Liver (tissue), 9 donors: Measurements from ENCODE around the gene SPANXN5. TPM values are rescaled to one million over a fixed set of nuclear protein-coding genes. Genes with fewer than 3 reads are reported as not detected.

ENCODE experiments used
- DNase-seq: peaks from one replicate; pipeline ENCODE4 v3.0.0-alpha.2; 2017; ENCODE audit warnings: low spot score
- H3K27ac ChIP-seq, 2 donors: one replicate each; pipeline ENCODE4 v1.7.0; 2013; ENCODE audit warnings: inconsistent platforms in 2 of 2, low read length in 2 of 2, control low read depth in 1 of 2, low read depth in 1 of 2, mild to moderate bottlenecking in 1 of 2
- H3K27me3 ChIP-seq, 4 donors: one replicate each; pipeline versions ENCODE4 v1.6.1 to v1.7.0; 2013; ENCODE audit warnings: low read length in 3 of 4, inconsistent platforms in 1 of 4, mild to moderate bottlenecking in 1 of 4, moderate library complexity in 1 of 4; ENCODE audit not compliant: control insufficient read depth in 4 of 4, insufficient read depth in 4 of 4
- H3K36me3 ChIP-seq, 4 donors: one replicate each; pipeline versions ENCODE4 v1.6.1 to v1.7.0; 2013; ENCODE audit warnings: low read length in 3 of 4, mild to moderate bottlenecking in 3 of 4, low read depth in 1 of 4, moderate library complexity in 1 of 4; ENCODE audit not compliant: control insufficient read depth in 4 of 4, insufficient read depth in 3 of 4
- H3K4me1 ChIP-seq, 4 donors: one replicate each; pipeline versions ENCODE4 v1.6.1 to v1.7.0; 2013; ENCODE audit warnings: low read length in 3 of 4, mild to moderate bottlenecking in 3 of 4, moderate library complexity in 1 of 4; ENCODE audit not compliant: control insufficient read depth in 4 of 4, insufficient read depth in 4 of 4
- H3K4me3 ChIP-seq, 3 donors: one replicate each; pipeline versions ENCODE4 v1.6.1 to v1.7.0; 2013; ENCODE audit warnings: low read length in 3 of 3, control low read depth in 1 of 3, low read depth in 1 of 3, mild to moderate bottlenecking in 1 of 3
- H3K9ac ChIP-seq, 2 donors: one replicate each; pipeline ENCODE4 v1.7.0; 2013; ENCODE audit warnings: low read length in 2 of 2, mild to moderate bottlenecking in 2 of 2, moderate library complexity in 2 of 2, control low read depth in 1 of 2, low read depth in 1 of 2
- H3K9me3 ChIP-seq, 4 donors: one replicate each; pipeline versions ENCODE4 v1.6.1 to v1.7.0; 2013; ENCODE audit warnings: low read length in 3 of 4; ENCODE audit not compliant: control insufficient read depth in 4 of 4
- FOXA1 ChIP-seq: IDR thresholded peaks from 2 replicates; pipeline ENCODE4 v1.6.1; 2016; ENCODE audit warnings: antibody characterized with exemption
- FOXA2 ChIP-seq: IDR thresholded peaks from 2 replicates; pipeline ENCODE4 v1.6.1; 2016; ENCODE audit warnings: antibody characterized with exemption
- GABPA ChIP-seq, 2 donors: IDR thresholded peaks in 1 of 2; conservative IDR thresholded peaks in 1 of 2; 2 replicates each; pipeline ENCODE4 v1.6.1; 2016; ENCODE audit warnings: antibody characterized with exemption in 2 of 2, mild to moderate bottlenecking in 1 of 2, moderate library complexity in 1 of 2
- HNF4A ChIP-seq, 2 donors: conservative IDR thresholded peaks; 2 replicates each; pipeline ENCODE4 v1.6.1; 2016; ENCODE audit warnings: antibody characterized with exemption in 2 of 2, mild to moderate bottlenecking in 2 of 2
- HNF4G ChIP-seq: IDR thresholded peaks from 2 replicates; pipeline ENCODE4 v1.6.1; 2016; ENCODE audit warnings: antibody characterized with exemption
- JUND ChIP-seq, 2 donors: IDR thresholded peaks; 2 replicates each; pipeline ENCODE4 v1.6.1; 2016; ENCODE audit warnings: antibody characterized with exemption in 2 of 2
- NR2F2 ChIP-seq: IDR thresholded peaks from 2 replicates; pipeline ENCODE4 v1.6.1; 2016; ENCODE audit warnings: antibody characterized with exemption
- RAD21 ChIP-seq, 2 donors: IDR thresholded peaks; 2 replicates each; pipeline ENCODE4 v1.6.1; 2016; ENCODE audit warnings: antibody characterized with exemption in 2 of 2, mild to moderate bottlenecking in 2 of 2
- RXRA ChIP-seq, 2 donors: IDR thresholded peaks; 2 replicates each; pipeline ENCODE4 v1.6.1; 2017 to 2018; ENCODE audit warnings: antibody characterized with exemption in 2 of 2, mild to moderate bottlenecking in 1 of 2
- SP1 ChIP-seq: IDR thresholded peaks from 2 replicates; pipeline ENCODE4 v1.6.1; 2018; ENCODE audit warnings: antibody characterized with exemption, mild to moderate bottlenecking
- YY1 ChIP-seq: IDR thresholded peaks from 2 replicates; pipeline ENCODE4 v1.6.1; 2016; ENCODE audit warnings: antibody characterized with exemption, mild to moderate bottlenecking
- WGBS: extraction: QIAGEN DNeasy Blood & Tissue Kit; methylation state at CpG from one replicate; pipeline ENCODE4 v1.1.7; 2013; 5-methylcytosine and 5-hydroxymethylcytosine counted together
- polyA plus RNA-seq, 2 donors: library from polyadenylated mRNA; stranded (reverse) in 1 of 2; unstranded in 1 of 2; fragments of 200-250 nt in 1 of 2; fragments of >200 nt in 1 of 2; fragmentation: Nextera tagmentation in 1 of 2; extraction: Ambion mirVana in 1 of 2; gene quantifications; one replicate each; pipeline versions ENCODE4 v1.2.1 to v1.2.3, GENCODE V29; 2013 to 2015
- total RNA-seq, 2 donors: library from RNA; depleted of rRNA; stranded (reverse); fragments of >200 nt; gene quantifications; one replicate each; pipeline ENCODE4 v1.2.3, GENCODE V29; 2014
- TF ChIP-seq, protein P1 (sequence below): IDR thresholded peaks from 2 replicates; pipeline ENCODE4 v1.6.1; 2016; ENCODE audit warnings: antibody characterized with exemption
- TF ChIP-seq, protein P2 (sequence below): IDR thresholded peaks from 2 replicates; pipeline ENCODE4 v1.6.1; 2016; ENCODE audit warnings: antibody characterized with exemption, mild to moderate bottlenecking
- TF ChIP-seq, protein P3 (sequence below): fragments of 150-350 bp; IDR thresholded peaks from 2 replicates; pipeline ENCODE4 v1.5.1; 2017; ENCODE audit warnings: improper control_type of control experiment, low read depth, low read length; ENCODE audit not compliant: missing input control
- TF ChIP-seq, protein P4 (sequence below): IDR thresholded peaks from 2 replicates; pipeline ENCODE4 v1.6.1; 2016; ENCODE audit warnings: antibody characterized with exemption
- donor health status: healthy.
- donor health status: healthy.
- donor health status: healthy.
- donor health status: healthy.
- donor health status: healthy.

SPANXN5 gene
- total and polyA plus RNA-seq, 4 donors = not detected

DNA sequence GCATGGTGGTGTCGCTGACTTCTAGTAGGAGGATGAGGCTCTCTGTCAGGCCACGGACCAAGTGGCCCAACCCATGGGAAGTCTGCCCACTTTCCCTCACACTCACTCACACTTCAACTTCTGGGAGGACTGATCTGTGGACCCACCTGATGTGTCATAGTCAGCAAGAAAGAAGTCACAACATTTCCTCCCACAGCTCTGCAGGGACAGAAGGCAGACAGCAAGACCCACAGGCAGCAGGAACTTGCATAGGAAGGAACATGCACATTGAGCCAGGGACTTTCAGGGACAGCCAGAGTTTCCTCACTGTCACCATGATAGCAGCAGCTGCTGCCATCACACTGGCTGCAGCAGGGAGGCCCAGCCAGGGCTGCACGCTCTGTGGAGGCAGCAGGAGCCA lies 33.3 kb upstream of the SPANXN5 start (continued):
- TF ChIP-seq FOXA2 (no peak), RAD21 (IDR thresholded peaks at IDR 0.05) (no peak), FOXA1 (no peak), HNF4G (no peak), GABPA (IDR thresholded peaks at IDR 0.05 in 1 of 2, conservative IDR thresholded peaks at IDR 0.05 in 1 of 2) (no peak), NR2F2 (no peak)
- TF ChIP-seq, protein P1, sequence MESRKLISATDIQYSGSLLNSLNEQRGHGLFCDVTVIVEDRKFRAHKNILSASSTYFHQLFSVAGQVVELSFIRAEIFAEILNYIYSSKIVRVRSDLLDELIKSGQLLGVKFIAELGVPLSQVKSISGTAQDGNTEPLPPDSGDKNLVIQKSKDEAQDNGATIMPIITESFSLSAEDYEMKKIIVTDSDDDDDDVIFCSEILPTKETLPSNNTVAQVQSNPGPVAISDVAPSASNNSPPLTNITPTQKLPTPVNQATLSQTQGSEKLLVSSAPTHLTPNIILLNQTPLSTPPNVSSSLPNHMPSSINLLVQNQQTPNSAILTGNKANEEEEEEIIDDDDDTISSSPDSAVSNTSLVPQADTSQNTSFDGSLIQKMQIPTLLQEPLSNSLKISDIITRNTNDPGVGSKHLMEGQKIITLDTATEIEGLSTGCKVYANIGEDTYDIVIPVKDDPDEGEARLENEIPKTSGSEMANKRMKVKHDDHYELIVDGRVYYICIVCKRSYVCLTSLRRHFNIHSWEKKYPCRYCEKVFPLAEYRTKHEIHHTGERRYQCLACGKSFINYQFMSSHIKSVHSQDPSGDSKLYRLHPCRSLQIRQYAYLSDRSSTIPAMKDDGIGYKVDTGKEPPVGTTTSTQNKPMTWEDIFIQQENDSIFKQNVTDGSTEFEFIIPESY = no peak

DNA sequence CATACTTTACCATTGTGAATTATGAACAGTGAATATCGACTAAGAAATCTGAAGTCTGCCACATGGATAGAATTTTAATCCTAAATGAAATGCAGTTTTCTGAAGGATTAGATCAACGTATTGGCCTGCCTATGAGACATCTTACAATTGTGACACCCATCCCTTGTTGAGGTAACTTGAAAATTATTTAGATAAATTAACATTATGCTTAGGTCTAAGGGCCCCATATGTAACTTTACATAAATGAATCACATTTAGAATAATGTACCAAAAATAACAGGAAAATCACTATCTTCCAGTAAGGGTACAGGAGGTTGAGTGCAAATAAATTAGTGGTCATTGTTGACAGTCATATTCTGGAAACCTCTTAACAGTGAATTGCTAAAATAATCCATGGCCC lies 27.4 kb upstream of the SPANXN5 start:
- WGBS = 74% methylated on average over 2 of the region's 2 CpGs
- no peak overlapping the region for H3K4me3 ChIP-seq
- no peaks in the 10 kb centered on the region for H3K36me3 ChIP-seq
- no peak overlapping the region for H3K9ac ChIP-seq
- no peaks in the 10 kb centered on the region for H3K4me1 ChIP-seq
- no peaks in the 10 kb centered on the region for H3K27me3 ChIP-seq
- no peaks in the 10 kb centered on the region for H3K9me3 ChIP-seq
- no peak for DNase-seq
- TF ChIP-seq SP1 (no peak), RXRA (IDR thresholded peaks at IDR 0.05) (no peak), GABPA (IDR thresholded peaks at IDR 0.05 in 1 of 2, conservative IDR thresholded peaks at IDR 0.05 in 1 of 2) (no peak), NR2F2 (no peak), YY1 (no peak), FOXA2 (no peak), JUND (IDR thresholded peaks at IDR 0.05) (no peak), RAD21 (IDR thresholded peaks at IDR 0.05) (no peak), HNF4A (conservative IDR thresholded peaks at IDR 0.05) (no peak)
- TF ChIP-seq, protein P1 = no peak
- TF ChIP-seq, protein P2, sequence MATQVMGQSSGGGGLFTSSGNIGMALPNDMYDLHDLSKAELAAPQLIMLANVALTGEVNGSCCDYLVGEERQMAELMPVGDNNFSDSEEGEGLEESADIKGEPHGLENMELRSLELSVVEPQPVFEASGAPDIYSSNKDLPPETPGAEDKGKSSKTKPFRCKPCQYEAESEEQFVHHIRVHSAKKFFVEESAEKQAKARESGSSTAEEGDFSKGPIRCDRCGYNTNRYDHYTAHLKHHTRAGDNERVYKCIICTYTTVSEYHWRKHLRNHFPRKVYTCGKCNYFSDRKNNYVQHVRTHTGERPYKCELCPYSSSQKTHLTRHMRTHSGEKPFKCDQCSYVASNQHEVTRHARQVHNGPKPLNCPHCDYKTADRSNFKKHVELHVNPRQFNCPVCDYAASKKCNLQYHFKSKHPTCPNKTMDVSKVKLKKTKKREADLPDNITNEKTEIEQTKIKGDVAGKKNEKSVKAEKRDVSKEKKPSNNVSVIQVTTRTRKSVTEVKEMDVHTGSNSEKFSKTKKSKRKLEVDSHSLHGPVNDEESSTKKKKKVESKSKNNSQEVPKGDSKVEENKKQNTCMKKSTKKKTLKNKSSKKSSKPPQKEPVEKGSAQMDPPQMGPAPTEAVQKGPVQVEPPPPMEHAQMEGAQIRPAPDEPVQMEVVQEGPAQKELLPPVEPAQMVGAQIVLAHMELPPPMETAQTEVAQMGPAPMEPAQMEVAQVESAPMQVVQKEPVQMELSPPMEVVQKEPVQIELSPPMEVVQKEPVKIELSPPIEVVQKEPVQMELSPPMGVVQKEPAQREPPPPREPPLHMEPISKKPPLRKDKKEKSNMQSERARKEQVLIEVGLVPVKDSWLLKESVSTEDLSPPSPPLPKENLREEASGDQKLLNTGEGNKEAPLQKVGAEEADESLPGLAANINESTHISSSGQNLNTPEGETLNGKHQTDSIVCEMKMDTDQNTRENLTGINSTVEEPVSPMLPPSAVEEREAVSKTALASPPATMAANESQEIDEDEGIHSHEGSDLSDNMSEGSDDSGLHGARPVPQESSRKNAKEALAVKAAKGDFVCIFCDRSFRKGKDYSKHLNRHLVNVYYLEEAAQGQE = no peak
- TF ChIP-seq, protein P3, sequence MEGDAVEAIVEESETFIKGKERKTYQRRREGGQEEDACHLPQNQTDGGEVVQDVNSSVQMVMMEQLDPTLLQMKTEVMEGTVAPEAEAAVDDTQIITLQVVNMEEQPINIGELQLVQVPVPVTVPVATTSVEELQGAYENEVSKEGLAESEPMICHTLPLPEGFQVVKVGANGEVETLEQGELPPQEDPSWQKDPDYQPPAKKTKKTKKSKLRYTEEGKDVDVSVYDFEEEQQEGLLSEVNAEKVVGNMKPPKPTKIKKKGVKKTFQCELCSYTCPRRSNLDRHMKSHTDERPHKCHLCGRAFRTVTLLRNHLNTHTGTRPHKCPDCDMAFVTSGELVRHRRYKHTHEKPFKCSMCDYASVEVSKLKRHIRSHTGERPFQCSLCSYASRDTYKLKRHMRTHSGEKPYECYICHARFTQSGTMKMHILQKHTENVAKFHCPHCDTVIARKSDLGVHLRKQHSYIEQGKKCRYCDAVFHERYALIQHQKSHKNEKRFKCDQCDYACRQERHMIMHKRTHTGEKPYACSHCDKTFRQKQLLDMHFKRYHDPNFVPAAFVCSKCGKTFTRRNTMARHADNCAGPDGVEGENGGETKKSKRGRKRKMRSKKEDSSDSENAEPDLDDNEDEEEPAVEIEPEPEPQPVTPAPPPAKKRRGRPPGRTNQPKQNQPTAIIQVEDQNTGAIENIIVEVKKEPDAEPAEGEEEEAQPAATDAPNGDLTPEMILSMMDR = no peak
- TF ChIP-seq, protein P4, sequence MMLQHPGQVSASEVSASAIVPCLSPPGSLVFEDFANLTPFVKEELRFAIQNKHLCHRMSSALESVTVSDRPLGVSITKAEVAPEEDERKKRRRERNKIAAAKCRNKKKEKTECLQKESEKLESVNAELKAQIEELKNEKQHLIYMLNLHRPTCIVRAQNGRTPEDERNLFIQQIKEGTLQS = no peak
- H3K27ac ChIP-seq = no peak overlapping the region
